ENCODE data around the gene GALNT5.

DNA sequence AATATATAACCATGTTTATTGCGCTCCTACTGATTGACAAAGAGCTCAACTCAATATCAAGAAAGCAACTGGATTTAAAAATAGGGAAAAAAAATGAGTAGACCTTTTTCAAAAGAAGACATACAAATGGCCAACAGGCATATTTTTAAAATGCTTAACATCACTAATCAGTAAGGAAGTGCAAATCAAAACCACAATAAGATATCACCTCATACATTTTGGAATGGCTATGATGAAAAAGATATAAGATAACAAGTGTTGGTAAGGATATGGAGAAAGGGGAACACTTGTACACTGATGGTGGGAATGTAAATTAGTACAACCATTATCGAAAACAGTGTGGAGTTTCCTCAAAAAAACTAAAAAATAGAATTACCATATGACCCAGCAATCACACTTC, 5.6 kb upstream of the GALNT5 start:
- TF ChIP-seq CTCF (conservative IDR thresholded peaks at IDR 0.05; ENCODE audit: low read depth, low read length) (no peak), EZH2 (IDR thresholded peaks at IDR 0.05; ENCODE audit: borderline replicate concordance, low read depth, low read length, poor library complexity, severe bottlenecking) (no peak)

Measured in A673 (cell line).